HEK293 (cell line): ENCODE data around the gene STAB1.

ENCODE experiments used
- CTCF ChIA-PET: fragments of 350-600 bp; formaldehyde crosslinking; extraction: SDS; loops from one replicate; lab custom pipeline; 2021; ENCODE audit warnings: antibody characterized with exemption; lab: Yijun Ruan, JAX
- POLR2A ChIA-PET: fragments of 300-600 bp; formaldehyde crosslinking; extraction: SDS; loops from one replicate; lab custom pipeline; 2020; ENCODE audit warnings: antibody characterized with exemption, inconsistent platforms; lab: Yijun Ruan, JAX
- H3K27ac ChIP-seq: fragments of 200-500 bp; sonication (Bioruptor generic); 2 replicates; pipeline ENCODE4 v1.5.1; 2014; ENCODE audit warnings: low read depth, low read length, control low read depth, inconsistent platforms; ENCODE audit errors: extremely low read depth
- H3K36me3 ChIP-seq, 2 experiments: fragments of 200-500 bp in 1 of 2; sonication (Bioruptor generic) in 1 of 2; 1 replicate in 1 of 2; 2 replicates in 1 of 2; pipeline ENCODE4 v1.5.1; 2014 to 2017; ENCODE audit warnings: inconsistent platforms in 2 of 2, low read length in 2 of 2; ENCODE audit not compliant: control insufficient read depth in 2 of 2, insufficient read depth in 1 of 2
- H3K4me1 ChIP-seq: fragments of 200-500 bp; sonication (Bioruptor generic); 2 replicates; pipeline ENCODE4 v1.5.1; 2014; ENCODE audit warnings: mild to moderate bottlenecking, low read length, inconsistent platforms; ENCODE audit not compliant: control insufficient read depth, insufficient read depth
- H3K4me3 ChIP-seq: 2 replicates; pipeline ENCODE4 v1.5.1; 2011; ENCODE audit warnings: low read depth, mild to moderate bottlenecking, control low read depth, low read length, moderate library complexity
- H3K9me3 ChIP-seq: fragments of 200-500 bp; sonication (Bioruptor generic); 2 replicates; pipeline ENCODE4 v1.5.1; 2014; ENCODE audit warnings: low read depth, low read length, inconsistent platforms; ENCODE audit not compliant: control insufficient read depth, insufficient read depth
- ATF2 ChIP-seq: fragments of 450-650 bp; formaldehyde crosslinking; IDR thresholded peaks from 2 replicates; pipeline ENCODE4 v1.5.1; 2016; ENCODE audit warnings: missing biosample characterization, missing genetic modification characterization, low read depth
- KLF7 ChIP-seq: fragments of 450-650 bp; formaldehyde crosslinking; IDR thresholded peaks from 2 replicates; pipeline ENCODE4 v1.5.1; 2016; ENCODE audit warnings: missing biosample characterization, missing genetic modification characterization, borderline replicate concordance
- MYNN ChIP-seq: fragments of 450-650 bp; formaldehyde crosslinking; IDR thresholded peaks from 2 replicates; pipeline ENCODE4 v1.5.1; 2016; ENCODE audit warnings: missing biosample characterization, missing genetic modification characterization, borderline replicate concordance
- OVOL3 ChIP-seq: fragments of 450-650 bp; formaldehyde crosslinking; IDR thresholded peaks from 2 replicates; pipeline ENCODE4 v1.5.1; 2016; ENCODE audit warnings: missing biosample characterization, missing genetic modification characterization
- PRDM2 ChIP-seq: fragments of 450-650 bp; formaldehyde crosslinking; IDR thresholded peaks from 2 replicates; pipeline ENCODE4 v1.5.1; 2016; ENCODE audit warnings: missing biosample characterization, missing genetic modification characterization, borderline replicate concordance
- PRDM4 ChIP-seq: fragments of 450-650 bp; formaldehyde crosslinking; IDR thresholded peaks from 2 replicates; pipeline ENCODE4 v1.5.1; 2017; ENCODE audit warnings: missing biosample characterization, missing genetic modification characterization
- SP3 ChIP-seq: fragments of 450-650 bp; formaldehyde crosslinking; IDR thresholded peaks from 2 replicates; pipeline ENCODE4 v1.5.1; 2016; ENCODE audit warnings: missing biosample characterization, missing genetic modification characterization
- ZBTB21 ChIP-seq: fragments of 450-650 bp; formaldehyde crosslinking; IDR thresholded peaks from 2 replicates; pipeline ENCODE4 v1.5.1; 2017; ENCODE audit warnings: missing biosample characterization, missing genetic modification characterization
- ZIC2 ChIP-seq: fragments of 450-650 bp; formaldehyde crosslinking; IDR thresholded peaks from 2 replicates; pipeline ENCODE4 v1.5.1; 2016; ENCODE audit warnings: missing biosample characterization, missing genetic modification characterization
- ZNF2 ChIP-seq: fragments of 450-650 bp; formaldehyde crosslinking; IDR thresholded peaks from 2 replicates; pipeline ENCODE4 v1.5.1; 2016; ENCODE audit warnings: missing biosample characterization, missing genetic modification characterization
- ZNF202 ChIP-seq: fragments of 450-650 bp; formaldehyde crosslinking; IDR thresholded peaks from 2 replicates; pipeline ENCODE4 v1.5.1; 2016; ENCODE audit warnings: missing biosample characterization, missing genetic modification characterization, borderline replicate concordance
- ZNF311 ChIP-seq: fragments of 450-650 bp; formaldehyde crosslinking; IDR thresholded peaks from 2 replicates; pipeline ENCODE4 v1.5.1; 2017; ENCODE audit warnings: missing biosample characterization, missing genetic modification characterization, borderline replicate concordance
- ZNF426 ChIP-seq: fragments of 450-650 bp; formaldehyde crosslinking; IDR thresholded peaks from 2 replicates; pipeline ENCODE4 v1.5.1; 2017; ENCODE audit warnings: missing biosample characterization, missing genetic modification characterization, mild to moderate bottlenecking, inconsistent platforms, moderate library complexity
- ZNF548 ChIP-seq: fragments of 450-650 bp; formaldehyde crosslinking; IDR thresholded peaks from 2 replicates; pipeline ENCODE4 v1.5.1; 2016; ENCODE audit warnings: missing biosample characterization, missing genetic modification characterization
- ZNF768 ChIP-seq: fragments of 450-650 bp; formaldehyde crosslinking; IDR thresholded peaks from 2 replicates; pipeline ENCODE4 v1.5.1; 2018; ENCODE audit warnings: missing biosample characterization, mild to moderate bottlenecking, missing genetic modification characterization
- ZSCAN23 ChIP-seq: fragments of 450-650 bp; formaldehyde crosslinking; IDR thresholded peaks from 2 replicates; pipeline ENCODE4 v1.5.1; 2016; ENCODE audit warnings: missing biosample characterization, missing genetic modification characterization
- ZXDB ChIP-seq: fragments of 450-650 bp; formaldehyde crosslinking; IDR thresholded peaks from 2 replicates; pipeline ENCODE4 v1.5.1; 2016; ENCODE audit warnings: missing biosample characterization, missing genetic modification characterization
- TF ChIP-seq, protein P1 (sequence below): fragments of 450-650 bp; formaldehyde crosslinking; IDR thresholded peaks from 2 replicates; pipeline ENCODE4 v1.5.1; 2016; ENCODE audit warnings: missing biosample characterization, missing genetic modification characterization
- TF ChIP-seq, protein P2 (sequence below): fragments of 450-650 bp; IDR thresholded peaks from 2 replicates; pipeline ENCODE4 v1.5.1; 2018; ENCODE audit warnings: missing biosample characterization, mild to moderate bottlenecking, missing genetic modification characterization
- TF ChIP-seq, protein P3 (sequence below): fragments of 450-650 bp; formaldehyde crosslinking; IDR thresholded peaks from 2 replicates; pipeline ENCODE4 v1.5.1; 2016; ENCODE audit warnings: missing biosample characterization, missing genetic modification characterization

Gene STAB1

GRCh38 chr3:52519445-52520140 lies 24.5 kb downstream of the STAB1 start:
- TF ChIP-seq KLF7 (tag by site-specific recombination) = no peak
- TF ChIP-seq, protein P1, sequence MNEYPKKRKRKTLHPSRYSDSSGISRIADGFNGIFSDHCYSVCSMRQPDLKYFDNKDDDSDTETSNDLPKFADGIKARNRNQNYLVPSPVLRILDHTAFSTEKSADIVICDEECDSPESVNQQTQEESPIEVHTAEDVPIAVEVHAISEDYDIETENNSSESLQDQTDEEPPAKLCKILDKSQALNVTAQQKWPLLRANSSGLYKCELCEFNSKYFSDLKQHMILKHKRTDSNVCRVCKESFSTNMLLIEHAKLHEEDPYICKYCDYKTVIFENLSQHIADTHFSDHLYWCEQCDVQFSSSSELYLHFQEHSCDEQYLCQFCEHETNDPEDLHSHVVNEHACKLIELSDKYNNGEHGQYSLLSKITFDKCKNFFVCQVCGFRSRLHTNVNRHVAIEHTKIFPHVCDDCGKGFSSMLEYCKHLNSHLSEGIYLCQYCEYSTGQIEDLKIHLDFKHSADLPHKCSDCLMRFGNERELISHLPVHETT (tag by site-specific recombination) = no peak
- TF ChIP-seq ZNF768 (tag by site-specific recombination) = no peak
- no peak for TF ChIP-seq ATF2 (tag by site-specific recombination)
- TF ChIP-seq ZSCAN23 (tag by site-specific recombination) = no peak
- TF ChIP-seq PRDM4 = no peak
- no peak for TF ChIP-seq SP3
- no peak for TF ChIP-seq ZIC2
- TF ChIP-seq ZNF2 (tag by site-specific recombination) = no peak
- TF ChIP-seq ZNF426 (tag by site-specific recombination) = no peak
- TF ChIP-seq ZNF311 (tag by site-specific recombination) = no peak
- no peak for TF ChIP-seq MYNN (tag by site-specific recombination)
- TF ChIP-seq, protein P2, sequence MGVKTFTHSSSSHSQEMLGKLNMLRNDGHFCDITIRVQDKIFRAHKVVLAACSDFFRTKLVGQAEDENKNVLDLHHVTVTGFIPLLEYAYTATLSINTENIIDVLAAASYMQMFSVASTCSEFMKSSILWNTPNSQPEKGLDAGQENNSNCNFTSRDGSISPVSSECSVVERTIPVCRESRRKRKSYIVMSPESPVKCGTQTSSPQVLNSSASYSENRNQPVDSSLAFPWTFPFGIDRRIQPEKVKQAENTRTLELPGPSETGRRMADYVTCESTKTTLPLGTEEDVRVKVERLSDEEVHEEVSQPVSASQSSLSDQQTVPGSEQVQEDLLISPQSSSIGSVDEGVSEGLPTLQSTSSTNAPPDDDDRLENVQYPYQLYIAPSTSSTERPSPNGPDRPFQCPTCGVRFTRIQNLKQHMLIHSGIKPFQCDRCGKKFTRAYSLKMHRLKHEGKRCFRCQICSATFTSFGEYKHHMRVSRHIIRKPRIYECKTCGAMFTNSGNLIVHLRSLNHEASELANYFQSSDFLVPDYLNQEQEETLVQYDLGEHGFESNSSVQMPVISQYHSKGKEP (tag by site-specific recombination) = no peak
- no peak for TF ChIP-seq ZNF202
- H3K9me3 ChIP-seq = no peaks in the 10 kb centered on the region
- H3K4me3 ChIP-seq = no peak overlapping the region
- H3K27ac ChIP-seq = no peak overlapping the region
- peaks cover 0 to 13% of the 10 kb centered on the region in 2 experiments; a peak in 1 of 3 replicates for H3K36me3 ChIP-seq
- POLR2A ChIA-PET = no interaction called here
- CTCF ChIA-PET = no interaction called here
- no peaks in the 10 kb centered on the region for H3K4me1 ChIP-seq

DNA sequence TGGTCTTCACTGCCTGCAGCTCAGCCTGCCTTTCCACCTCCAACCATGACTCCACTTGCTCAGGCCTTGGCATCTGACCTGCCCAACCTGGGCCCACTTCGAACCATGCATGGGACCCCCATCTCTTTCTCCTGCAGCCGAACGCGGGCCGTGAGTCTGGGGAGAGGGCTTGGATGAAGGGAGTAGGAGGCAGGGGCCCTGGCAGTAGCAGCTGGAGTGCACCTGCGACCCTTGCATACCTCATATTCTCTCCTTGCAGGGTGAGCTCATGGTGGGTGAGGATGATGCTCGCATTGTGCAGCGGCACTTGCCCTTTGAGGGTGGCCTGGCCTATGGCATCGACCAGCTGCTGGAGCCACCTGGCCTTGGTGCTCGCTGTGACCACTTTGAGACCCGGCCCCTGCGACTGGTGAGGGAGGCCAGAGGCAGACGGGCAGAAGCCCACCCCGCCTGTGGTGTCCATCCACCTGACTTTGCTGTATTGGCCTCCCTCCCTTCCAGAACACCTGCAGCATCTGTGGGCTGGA lies 25.1 kb downstream of the STAB1 start:
- Histone ChIP-seq H3K9me3 (no peaks in the 10 kb centered on the region), H3K4me3 (no peak overlapping the region), H3K27ac (no peak overlapping the region), H3K4me1 (no peaks in the 10 kb centered on the region), H3K36me3 (peaks cover 0 to 18% of the 10 kb centered on the region in 2 experiments; a peak in 1 of 3 replicates)
- ChIA-PET CTCF (no interaction called here), POLR2A (no interaction called here)
- TF ChIP-seq ZNF548 (tag by site-specific recombination) (no peak), ZXDB (tag by site-specific recombination) (no peak), OVOL3 (tag by site-specific recombination) (no peak), PRDM2 (no peak), ZBTB21 (no peak)
- TF ChIP-seq, protein P3, sequence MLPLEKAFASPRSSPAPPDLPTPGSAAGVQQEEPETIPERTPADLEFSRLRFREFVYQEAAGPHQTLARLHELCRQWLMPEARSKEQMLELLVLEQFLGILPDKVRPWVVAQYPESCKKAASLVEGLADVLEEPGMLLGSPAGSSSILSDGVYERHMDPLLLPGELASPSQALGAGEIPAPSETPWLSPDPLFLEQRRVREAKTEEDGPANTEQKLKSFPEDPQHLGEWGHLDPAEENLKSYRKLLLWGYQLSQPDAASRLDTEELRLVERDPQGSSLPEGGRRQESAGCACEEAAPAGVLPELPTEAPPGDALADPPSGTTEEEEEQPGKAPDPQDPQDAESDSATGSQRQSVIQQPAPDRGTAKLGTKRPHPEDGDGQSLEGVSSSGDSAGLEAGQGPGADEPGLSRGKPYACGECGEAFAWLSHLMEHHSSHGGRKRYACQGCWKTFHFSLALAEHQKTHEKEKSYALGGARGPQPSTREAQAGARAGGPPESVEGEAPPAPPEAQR (tag by site-specific recombination) = no peak
